HepG2 (cell line): ENCODE data around the gene ASB3. TPM values are rescaled to one million over a fixed set of nuclear protein-coding genes. Genes with fewer than 3 reads are reported as not detected.

Source experiments
- CTCF ChIP-seq: sonication (generic); formaldehyde crosslinking; IDR thresholded peaks from 2 replicates; pipeline ENCODE4 v1.5.0; 2020; ENCODE audit warnings: mild to moderate bottlenecking, missing genetic modification reagents, moderate library complexity
- ETV6 ChIP-seq: sonication (generic); formaldehyde crosslinking; conservative IDR thresholded peaks from 2 replicates; pipeline ENCODE4 v1.4.0; 2020; ENCODE audit warnings: missing genetic modification reagents
- FOXK2 ChIP-seq: fragments of 450-650 bp; IDR thresholded peaks from 2 replicates; pipeline ENCODE4 v1.6.1; 2016
- GLI4 ChIP-seq: sonication (generic); formaldehyde crosslinking; IDR thresholded peaks from 2 replicates; pipeline ENCODE4 v1.5.1; 2020; ENCODE audit warnings: missing genetic modification reagents, mild to moderate bottlenecking, moderate library complexity, borderline replicate concordance
- GMEB2 ChIP-seq: IDR thresholded peaks from 2 replicates; pipeline ENCODE4 v1.6.1; 2016; ENCODE audit warnings: missing biosample characterization, missing genetic modification reagents, low read depth
- KDM4B ChIP-seq: sonication (generic); formaldehyde crosslinking; IDR thresholded peaks from 2 replicates; pipeline ENCODE4 v1.4.0; 2020; ENCODE audit warnings: missing genetic modification reagents
- NCOR1 ChIP-seq: fragments of 200-600 bp; sonication (generic); IDR thresholded peaks from 2 replicates; pipeline ENCODE4 v1.7.0; 2017; ENCODE audit warnings: antibody characterized with exemption, low read length, borderline replicate concordance
- RNF219 ChIP-seq: sonication (generic); formaldehyde crosslinking; IDR thresholded peaks from 2 replicates; pipeline ENCODE4 v1.5.0; 2020; ENCODE audit warnings: mild to moderate bottlenecking, missing genetic modification reagents
- TARDBP ChIP-seq: sonication (generic); formaldehyde crosslinking; IDR thresholded peaks from 2 replicates; pipeline ENCODE4 v1.8.0; 2022; ENCODE audit warnings: mild to moderate bottlenecking, missing genetic modification reagents
- ZFP62 ChIP-seq: sonication (generic); formaldehyde crosslinking; IDR thresholded peaks from 2 replicates; pipeline ENCODE4 v1.4.0; 2020; ENCODE audit warnings: missing genetic modification reagents
- ZSCAN22 ChIP-seq: sonication (generic); formaldehyde crosslinking; IDR thresholded peaks from 2 replicates; pipeline ENCODE4 v1.4.0; 2020; ENCODE audit warnings: mild to moderate bottlenecking, missing genetic modification reagents
- ZSCAN31 ChIP-seq: sonication (generic); formaldehyde crosslinking; IDR thresholded peaks from 2 replicates; pipeline ENCODE4 v1.5.0; 2020; ENCODE audit warnings: low read depth, mild to moderate bottlenecking, missing genetic modification reagents
- ZXDC ChIP-seq: sonication (generic); formaldehyde crosslinking; IDR thresholded peaks from 2 replicates; pipeline ENCODE4 v1.5.0; 2020; ENCODE audit warnings: mild to moderate bottlenecking, missing genetic modification reagents
- polyA plus RNA-seq, 8 experiments: library from polyadenylated mRNA; depleted of rRNA in 3 of 8; stranded (reverse) in 7 of 8; unstranded in 1 of 8; fragments of >200 nt; fragmentation: Illumina TruSeq in 4 of 8; extraction: Trizol in 4 of 8; gene quantifications; 2 replicates each; pipeline versions ENCODE4 v1.2.1 to v1.2.3, GENCODE V29; 2011 to 2016; ENCODE audit warnings: low read depth in 4 of 8, missing spikeins in 1 of 8, mixed read lengths in 1 of 8; ENCODE audit not compliant: insufficient read depth in 1 of 8
- total RNA-seq, 5 experiments: library from RNA; depleted of rRNA; stranded (reverse); fragments of >200 nt; fragmentation: Illumina TruSeq; extraction: Trizol; gene quantifications; 2 replicates each; pipeline ENCODE4 v1.2.3, GENCODE V29; 2016; ENCODE audit warnings: low read depth in 1 of 5

Gene ASB3
- total and polyA plus RNA-seq, 2 of the 13 experiments (the other 11 are each of a cell fraction or from before 2014, with no cell fraction given): 40.1 to 41.8 TPM

GRCh38 chr2:53826587-53827397, 40.0 kb upstream of the ASB3 start (continued):
- peak; percentile 97 for TF ChIP-seq TARDBP (CRISPR knock-in tag)
- peak; percentile 83; the same call in 1 of the 2 replicates for TF ChIP-seq RNF219 (CRISPR knock-in tag)
- no peak for TF ChIP-seq ZXDC (CRISPR knock-in tag)
- TF ChIP-seq GLI4 (CRISPR knock-in tag): no peak
- peak; percentile 94 for TF ChIP-seq FOXK2
- no peak for TF ChIP-seq ZSCAN31 (CRISPR knock-in tag)
- peak; percentile 61; the same call in 1 of the 2 replicates for TF ChIP-seq GMEB2 (CRISPR knock-in tag)
- peak; percentile 99 for TF ChIP-seq KDM4B (CRISPR knock-in tag)
- no peak for TF ChIP-seq ZFP62 (CRISPR knock-in tag)
- peak; percentile 80; the same call in 1 of the 2 replicates for TF ChIP-seq ETV6 (CRISPR knock-in tag)
- TF ChIP-seq NCOR1: peak; percentile 95
- TF ChIP-seq CTCF (CRISPR knock-in tag): no peak
- TF ChIP-seq ZSCAN22 (CRISPR knock-in tag): no peak
